GM18502 (cell line): ENCODE measurements around the gene EGR4.

Experiments
- ATAC-seq: cut with Tn5 transposase; IDR thresholded peaks from one replicate; pipeline ENCODE4 v1.9.1; 2021; ENCODE audit warnings: mild to moderate bottlenecking; ENCODE audit not compliant: unreplicated experiment, poor library complexity

EGR4 gene

GRCh38 chr2:73253400-73253799 is 39.9 kb downstream of the EGR4 start:
- no peak for ATAC-seq

DNA sequence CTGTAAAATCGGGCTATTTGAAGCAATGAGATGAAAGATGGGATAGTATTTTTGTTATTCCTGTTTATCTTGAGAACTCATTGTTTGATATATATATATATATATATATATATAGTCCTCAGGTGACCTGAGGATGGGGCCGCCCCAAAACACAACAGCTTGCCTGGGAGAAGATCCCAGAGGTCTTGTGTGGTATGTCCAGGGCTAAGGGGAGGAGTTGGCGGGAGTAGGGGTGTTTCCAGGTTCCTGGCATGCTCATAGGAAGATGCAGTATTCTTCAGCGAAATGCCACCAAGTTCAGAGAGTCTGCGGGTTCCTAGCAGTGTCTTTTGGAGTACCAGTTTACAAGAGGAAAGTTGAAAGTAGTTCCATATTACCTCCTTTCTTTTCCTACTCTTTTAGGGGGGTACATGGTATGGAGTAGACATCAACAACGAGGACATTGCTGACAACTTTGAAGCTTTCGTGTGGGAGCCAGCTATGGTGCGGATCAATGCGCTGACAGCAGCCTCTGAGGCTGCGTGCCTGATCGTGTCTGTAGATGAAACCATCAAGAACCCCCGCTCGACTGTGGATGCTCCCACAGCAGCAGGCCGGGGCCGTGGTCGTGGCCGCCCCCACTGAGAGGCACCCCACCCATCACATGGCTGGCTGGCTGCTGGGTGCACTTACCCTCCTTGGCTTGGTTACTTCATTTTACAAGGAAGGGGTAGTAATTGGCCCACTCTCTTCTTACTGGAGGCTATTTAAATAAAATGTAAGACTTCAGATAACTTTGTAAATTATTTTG is 40.9 kb downstream of the EGR4 start:
- no peak for ATAC-seq

DNA sequence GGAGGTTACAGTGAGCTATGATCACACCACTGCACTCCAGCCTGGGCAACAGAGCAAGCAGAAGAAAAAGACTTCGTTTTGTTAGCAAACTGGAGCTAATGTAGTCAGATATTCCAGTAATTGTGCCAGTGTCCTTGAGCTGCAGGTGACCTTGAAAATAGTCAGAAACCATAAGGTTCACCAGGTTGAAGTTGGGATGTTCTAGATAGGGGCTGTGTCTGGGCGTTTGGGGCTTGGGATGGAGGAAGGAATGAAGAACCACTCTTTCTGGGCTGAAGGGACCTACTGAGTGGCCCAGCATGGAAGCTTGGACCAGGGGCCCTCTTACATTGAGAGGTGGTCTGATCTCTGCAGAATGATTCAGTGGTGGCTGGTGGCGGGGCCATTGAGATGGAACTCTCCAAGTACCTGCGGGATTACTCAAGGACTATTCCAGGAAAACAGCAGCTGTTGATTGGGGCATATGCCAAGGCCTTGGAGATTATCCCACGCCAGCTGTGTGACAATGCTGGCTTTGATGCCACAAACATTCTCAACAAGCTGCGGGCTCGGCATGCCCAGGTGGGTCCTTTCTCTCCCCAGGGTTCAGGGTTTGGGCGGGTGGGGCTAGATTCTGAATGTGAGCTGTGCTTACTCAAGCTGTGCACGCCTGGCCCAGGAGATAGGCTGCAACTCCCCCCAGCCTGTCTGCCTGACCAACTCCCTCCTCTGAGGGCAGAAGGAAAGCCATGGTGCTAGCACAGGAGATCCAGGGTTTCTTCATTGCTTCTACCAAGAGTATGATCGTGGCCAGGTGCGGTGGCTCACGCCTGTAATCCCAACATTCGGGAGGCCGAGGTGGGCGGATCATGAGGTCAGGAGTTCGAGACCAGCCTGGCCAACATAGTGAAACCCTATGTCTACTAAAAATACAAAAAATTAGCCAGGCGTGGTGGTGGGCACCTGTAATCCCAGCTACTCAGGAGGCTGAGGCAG is 42.2 kb downstream of the EGR4 start:
- no peak for ATAC-seq

GRCh38 chr2:73249636-73250035 is 43.7 kb downstream of the EGR4 start:
- ATAC-seq, result no peak

GRCh38 chr2:73246850-73247249 is 46.5 kb downstream of the EGR4 start:
- no peak for ATAC-seq

DNA sequence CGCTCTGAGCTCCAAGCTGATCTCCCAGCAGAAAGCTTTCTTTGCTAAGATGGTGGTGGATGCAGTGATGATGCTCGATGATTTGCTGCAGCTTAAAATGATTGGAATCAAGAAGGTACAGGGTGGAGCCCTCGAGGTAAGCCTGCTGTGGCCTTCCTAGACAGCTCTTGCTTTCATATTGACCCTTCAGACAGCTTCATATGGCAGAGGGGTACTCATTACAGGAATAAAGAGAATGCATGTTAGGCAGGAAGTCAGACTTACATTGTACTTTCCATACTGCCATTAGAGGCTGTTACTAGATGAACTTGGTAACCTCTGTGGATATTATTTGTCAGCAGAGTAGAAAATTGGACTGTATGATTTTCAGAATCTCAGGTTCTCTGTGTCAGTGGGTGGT is 48.8 kb downstream of the EGR4 start:
- no peak for ATAC-seq

- ATAC-seq, result no peak
These were observed 49.3 kb downstream of the EGR4 start for GRCh38 chr2:73243884-73244570.
